ENCODE results near the gene TXNL4A. TPM values are rescaled to one million over a fixed set of nuclear protein-coding genes. Genes with fewer than 3 reads are reported as not detected.
A peak's percentile ranks its signal among the peaks of the same experiment; 100 is the strongest.
"Not testable (repeated sequence)": the region's sequence is repeated elsewhere in the genome, so short reads cannot be mapped to it uniquely, and the experiment has no call there.

Gene TXNL4A, protein sequence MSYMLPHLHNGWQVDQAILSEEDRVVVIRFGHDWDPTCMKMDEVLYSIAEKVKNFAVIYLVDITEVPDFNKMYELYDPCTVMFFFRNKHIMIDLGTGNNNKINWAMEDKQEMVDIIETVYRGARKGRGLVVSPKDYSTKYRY
- 63.4 and 70.8 TPM in 2 replicates for total RNA-seq (2014; rRNA removed; shearing (Covaris generic))

DNA sequence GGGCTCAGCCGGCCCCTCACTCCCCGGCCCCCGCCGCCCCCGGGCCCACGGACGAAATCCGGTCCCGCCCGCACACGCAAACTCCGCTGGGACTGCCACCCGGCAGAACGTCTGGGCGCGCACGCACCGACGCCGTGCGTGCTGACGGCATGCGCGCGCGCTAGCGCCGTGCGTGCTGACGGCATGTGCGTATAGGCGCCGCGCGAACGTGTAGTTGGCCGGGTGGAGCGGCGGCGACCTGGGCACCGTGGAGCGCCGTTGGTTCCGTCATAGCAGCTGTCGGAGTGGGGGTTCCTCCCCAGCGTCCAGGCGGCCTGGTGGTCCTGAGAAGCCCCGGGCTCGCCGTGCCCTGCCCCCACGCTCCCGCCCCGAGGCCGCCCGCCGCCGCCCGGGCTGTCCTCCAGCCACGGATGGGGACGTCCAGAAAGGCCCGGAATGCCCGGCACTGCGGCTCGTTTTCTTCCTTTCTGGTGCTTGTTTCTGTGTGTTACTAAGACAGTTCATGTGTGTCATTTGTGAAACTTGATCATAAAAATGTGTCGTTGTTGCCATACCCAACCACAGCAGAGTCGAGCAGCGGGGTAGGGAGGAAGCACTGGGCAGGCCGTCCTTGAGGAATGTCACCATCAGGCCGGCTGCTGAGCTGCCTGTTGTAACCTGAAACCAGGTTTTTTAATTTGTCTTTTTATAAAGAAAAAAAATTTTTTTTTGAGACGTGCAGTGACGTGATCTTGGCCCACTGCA is at the start of gene TXNL4A:
TSS of gene TXNL4A (minus strand) at position 113 of the 744 bp plus-strand sequence. CDS start 171 bp downstream, outside the sequence.
- DNase-seq (ENCODE audit: low spot score) = peak; percentile 77

GRCh38 chr18:80037300-80037699 is 48.9 kb upstream of the TXNL4A start:
- DNase-seq (ENCODE audit: low spot score) = no peak

DNA sequence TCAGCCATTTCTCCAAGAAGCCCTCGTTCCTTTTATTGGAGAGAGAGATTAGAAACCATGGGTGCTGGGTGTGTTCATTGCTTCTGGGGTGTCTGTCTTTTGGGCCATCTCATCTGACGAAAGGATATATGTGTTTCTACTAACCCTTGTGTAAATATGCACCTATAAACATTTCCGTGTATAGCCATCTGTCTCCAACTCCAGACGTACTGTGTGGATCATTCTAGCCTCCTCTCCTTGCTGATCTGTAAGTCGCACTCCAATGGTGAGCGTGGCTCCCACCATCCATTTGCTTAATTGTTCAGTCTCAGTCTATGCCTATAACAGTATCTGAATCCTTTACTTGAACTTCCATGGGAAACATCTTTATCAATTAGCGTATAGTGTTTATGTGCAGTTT is 47.6 kb upstream of the TXNL4A start:
- DNase-seq (ENCODE audit: low spot score) = no peak

DNA sequence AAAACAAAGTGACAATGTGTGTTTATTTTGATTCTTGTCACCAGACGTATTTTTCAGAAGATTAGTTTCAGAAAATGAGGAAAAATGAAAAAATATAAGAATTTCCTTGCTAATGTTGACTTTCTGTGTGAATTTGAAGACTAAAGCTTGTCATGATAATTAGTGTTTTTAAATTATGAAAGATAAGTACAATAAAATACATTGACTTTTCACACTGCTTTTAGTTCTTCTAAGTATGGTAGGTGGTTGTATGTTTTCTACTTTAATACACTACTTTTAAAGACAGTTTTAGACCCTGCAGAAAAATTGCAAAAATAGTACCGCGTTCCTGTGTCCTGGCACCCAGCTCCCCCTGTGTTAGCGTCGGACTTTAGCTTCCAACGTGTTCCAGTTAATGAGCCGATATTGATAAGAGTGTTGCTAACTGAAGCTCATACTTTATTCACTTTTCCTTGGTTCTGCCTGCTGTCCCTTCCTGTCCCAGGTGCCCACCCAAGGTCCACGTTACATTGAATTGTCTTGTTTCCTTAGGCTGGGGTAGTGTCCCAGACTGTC is 46.6 kb upstream of the TXNL4A start:
- peak; percentile 6 for DNase-seq (ENCODE audit: low spot score)

DNA sequence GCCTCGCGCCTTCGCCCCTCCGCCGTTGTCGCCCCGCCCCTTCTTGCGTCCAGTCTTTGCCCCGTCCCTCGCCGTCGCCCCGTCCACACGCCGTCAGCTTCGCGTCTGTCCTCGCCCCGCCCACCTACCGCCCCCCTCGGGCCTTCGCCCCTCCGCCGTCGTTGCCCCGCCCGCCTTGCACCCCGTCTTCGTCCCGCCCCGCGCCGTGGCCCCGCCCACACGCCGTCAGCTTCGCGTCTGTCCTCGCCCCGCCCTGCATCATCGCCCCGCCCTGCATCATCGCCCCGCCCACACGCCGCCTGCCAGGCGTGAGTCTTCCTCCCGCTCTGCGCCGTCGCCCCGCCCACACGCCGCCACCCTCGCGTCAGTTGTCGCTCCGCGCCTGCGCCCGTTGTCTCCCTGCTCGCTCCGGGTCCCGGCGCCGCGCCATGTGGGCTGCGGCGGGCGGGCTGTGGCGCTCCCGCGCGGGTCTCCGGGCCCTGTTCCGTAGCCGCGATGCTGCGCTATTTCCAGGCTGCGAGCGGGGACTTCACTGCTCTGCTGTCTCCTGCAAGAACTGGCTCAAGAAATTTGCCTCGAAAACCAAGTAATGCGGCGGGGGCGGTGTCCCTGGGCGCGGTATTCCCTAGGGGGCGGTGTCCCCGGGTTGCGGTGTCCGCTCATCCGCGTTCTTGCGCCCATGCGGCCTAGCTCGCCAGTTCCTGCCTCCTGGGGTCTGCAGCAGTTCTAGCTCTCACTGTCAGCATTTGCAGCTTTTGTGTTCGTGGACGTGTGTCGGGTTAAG is 45.9 kb upstream of the TXNL4A start, which contains the start of gene RBFA:
TSS of gene RBFA (plus strand) at position 367 of the 784 bp plus-strand sequence. CDS start at position 429, 62 bp downstream.
- DNase-seq (ENCODE audit: low spot score) = peak; percentile 88

DNA sequence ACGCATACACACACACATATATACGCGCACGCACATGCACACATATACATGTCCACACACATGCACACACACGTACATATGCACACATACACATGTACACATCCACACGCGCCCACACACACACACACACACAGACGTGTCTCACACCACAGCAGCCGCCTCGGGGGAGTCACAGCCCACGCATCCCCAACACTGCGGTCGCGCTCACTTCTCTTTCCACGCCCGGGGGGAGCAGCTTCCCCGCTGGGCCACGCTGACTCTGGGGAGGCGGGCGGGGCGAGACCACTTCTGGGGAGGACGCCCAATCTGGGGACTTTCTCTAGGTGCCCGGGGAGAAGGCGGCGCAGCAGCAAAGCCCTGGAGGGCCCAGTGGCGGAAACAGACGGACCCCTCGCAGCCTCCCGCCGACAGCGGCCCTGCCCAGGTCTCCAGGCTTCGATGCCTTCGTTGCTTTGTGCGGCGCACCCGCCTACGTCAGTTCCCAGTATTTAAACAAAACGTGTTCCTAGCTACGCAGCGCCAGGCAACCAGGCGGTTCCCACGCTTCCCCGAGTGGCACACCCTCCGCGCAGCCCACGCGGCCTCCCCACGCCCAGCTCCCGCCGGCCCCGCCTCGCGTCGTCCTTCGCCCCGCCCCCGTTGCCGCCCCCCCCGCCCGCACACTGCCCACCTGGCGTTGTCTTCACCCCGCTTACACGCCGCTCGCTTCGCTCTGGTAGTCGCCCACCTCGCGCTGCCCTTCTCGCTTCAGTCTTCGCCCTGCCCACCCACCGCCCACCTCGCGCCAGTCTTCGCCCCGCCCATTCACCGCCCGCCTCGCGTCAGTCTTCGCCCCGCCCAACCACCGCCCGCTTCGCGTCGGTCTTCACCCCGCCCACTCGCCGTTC is 45.1 kb upstream of the TXNL4A start:
- DNase-seq (ENCODE audit: low spot score) = no peak

DNA sequence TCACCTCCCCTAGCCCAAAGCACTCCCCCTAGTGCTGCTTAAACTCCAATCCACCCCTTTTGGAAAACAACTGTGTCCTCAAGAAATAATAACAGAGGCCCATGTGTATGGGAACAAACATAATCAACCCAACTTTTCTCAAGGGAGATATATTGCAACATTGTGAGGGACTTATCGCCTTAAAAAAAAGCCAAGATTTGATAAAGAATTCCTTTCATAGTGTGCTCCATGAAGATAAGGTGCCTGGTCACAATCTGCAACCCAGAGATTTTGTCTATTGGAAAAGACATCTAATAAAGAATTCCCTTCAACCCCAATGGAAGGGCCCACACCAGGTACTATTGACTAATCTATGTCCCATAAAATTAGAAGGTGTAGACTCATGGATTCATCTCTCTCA is 41.3 kb upstream of the TXNL4A start:
- no peak for DNase-seq (ENCODE audit: low spot score)

DNA sequence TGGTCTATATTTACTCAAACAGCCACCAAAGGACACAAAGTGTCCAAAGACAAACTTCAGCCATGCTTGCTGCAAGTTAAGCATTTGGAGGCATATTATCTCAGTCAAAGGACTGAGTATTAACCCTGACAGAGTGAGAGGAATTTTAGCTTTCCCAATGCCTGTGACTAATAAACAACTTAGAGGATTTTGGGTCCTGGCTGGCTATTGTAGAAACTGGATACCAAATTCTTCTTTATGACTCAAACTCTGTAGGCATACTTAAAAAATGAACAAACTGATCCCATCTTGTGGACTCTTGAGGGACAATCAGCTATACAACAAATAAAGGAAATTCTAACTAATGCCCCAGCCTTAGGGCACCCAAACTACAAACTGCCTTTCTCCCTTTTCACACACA is 39.4 kb upstream of the TXNL4A start:
- not testable (repeated sequence) for DNase-seq (ENCODE audit: low spot score)

GRCh38 chr18:80026363-80026762 is 38.0 kb upstream of the TXNL4A start:
- DNase-seq (ENCODE audit: low spot score) = no peak

GRCh38 chr18:80023173-80023572 is 34.8 kb upstream of the TXNL4A start:
- DNase-seq (ENCODE audit: low spot score) = no peak

GRCh38 chr18:80022613-80023012 is 34.2 kb upstream of the TXNL4A start:
- DNase-seq (ENCODE audit: low spot score) = no peak

GRCh38 chr18:80012714-80013113 is 24.4 kb upstream of the TXNL4A start:
- DNase-seq (ENCODE audit: low spot score) = no peak

DNA sequence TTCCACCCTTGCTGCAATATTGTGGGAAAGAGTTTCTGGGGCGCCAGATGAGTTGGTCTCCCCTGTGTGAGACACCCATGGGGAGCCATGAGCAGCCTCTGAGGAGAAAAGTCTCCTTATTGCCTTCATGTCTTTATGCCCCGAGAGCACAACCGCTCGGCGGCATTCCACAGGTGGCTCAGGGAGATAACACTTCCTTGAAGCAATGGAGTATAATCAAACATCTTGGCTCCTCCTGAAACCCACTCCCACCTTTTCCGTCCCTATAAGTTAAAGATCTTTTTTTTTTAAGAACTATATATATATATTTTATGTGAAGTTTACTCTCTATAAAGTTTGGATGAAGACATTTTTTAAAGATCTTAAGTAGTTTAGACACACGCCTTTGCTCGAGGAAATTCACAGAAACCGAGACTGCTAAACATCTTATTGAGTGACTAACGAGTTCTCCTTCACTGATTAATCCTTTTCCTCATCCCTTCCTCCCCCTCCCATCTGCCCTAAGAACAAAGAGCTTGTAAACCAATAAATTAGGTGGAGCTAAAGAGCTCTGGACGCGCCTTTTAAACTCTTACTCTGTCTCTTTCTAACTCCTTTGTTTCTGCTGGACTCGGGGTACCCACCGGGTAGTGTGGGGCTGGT is 23.3 kb upstream of the TXNL4A start:
- not testable (repeated sequence) for DNase-seq (ENCODE audit: low spot score)

- no peak for DNase-seq (ENCODE audit: low spot score)
Observed at GRCh38 chr18:80010551-80010906, 22.2 kb upstream of the TXNL4A start.

GRCh38 chr18:80009661-80010550 is 21.5 kb upstream of the TXNL4A start:
- peak; percentile 34 for DNase-seq (ENCODE audit: low spot score)

DNA sequence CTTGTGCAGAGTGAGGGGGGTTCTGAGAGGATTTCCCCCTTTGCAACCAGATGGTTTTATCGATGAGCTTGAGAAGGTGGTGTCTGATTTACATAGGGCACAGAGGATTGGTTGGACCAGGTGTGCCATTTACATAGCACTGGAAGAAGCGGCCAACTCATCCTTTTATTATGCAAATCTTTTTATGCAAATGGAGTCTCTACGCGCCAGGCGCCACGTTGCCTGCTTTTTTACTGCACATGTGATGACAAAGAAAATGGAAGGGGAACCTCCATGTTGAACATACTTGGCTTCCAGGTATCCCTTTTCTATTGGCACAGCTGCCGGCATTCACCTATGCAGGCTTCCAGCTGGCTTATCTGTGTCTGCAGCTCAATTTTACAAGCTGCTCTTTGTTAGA is 18.4 kb upstream of the TXNL4A start:
- DNase-seq (ENCODE audit: low spot score) = no peak

GRCh38 chr18:80004600-80005342 is 16.4 kb upstream of the TXNL4A start:
- DNase-seq (ENCODE audit: low spot score) = no peak

- no peak for DNase-seq (ENCODE audit: low spot score)
Observed at GRCh38 chr18:80002468-80002867, 14.1 kb upstream of the TXNL4A start.

DNA sequence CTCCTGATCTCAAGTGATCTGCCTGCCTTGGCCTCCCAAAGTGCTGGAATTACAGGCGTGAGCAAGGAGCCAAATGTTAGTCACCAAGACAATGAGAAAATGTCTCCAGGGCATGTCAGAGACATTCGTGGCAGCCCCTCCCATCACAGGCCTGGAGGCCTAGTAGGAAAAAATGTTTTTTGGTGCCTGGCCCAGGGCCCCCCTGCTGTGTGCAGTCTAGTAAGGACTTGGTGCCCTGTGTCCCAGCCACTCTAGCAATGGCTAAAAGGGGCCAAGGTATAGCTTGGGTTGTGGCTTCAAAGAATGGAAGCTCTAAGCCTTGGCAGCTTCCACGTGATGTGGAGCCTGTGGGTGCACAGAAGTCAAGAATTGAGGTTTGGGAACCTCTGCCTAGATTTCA is 12.5 kb upstream of the TXNL4A start:
- no peak for DNase-seq (ENCODE audit: low spot score)
